DND-41 (cell line): Measurements from ENCODE around the gene DIAPH3.

Experiments
- ATAC-seq: fragments of 200-7000 bp; cut with Tn5 transposase; 3 replicates; pipeline ENCODE4 v1.9.1; 2021; ENCODE audit warnings: low read depth; ENCODE audit not compliant: insufficient read depth
- DNase-seq: peaks from one replicate; pipeline ENCODE4 v3.0.0-alpha.2; 2020
- H2AFZ ChIP-seq: 2 replicates; pipeline ENCODE4 v1.6.0; 2012; ENCODE audit warnings: low read depth, low read length
- H3K27ac ChIP-seq: 2 replicates; pipeline ENCODE4 v1.5.1; 2012; ENCODE audit warnings: low read length, inconsistent platforms
- H3K27me3 ChIP-seq: fragments of 200-600 bp; sonication (generic); 2 replicates; pipeline ENCODE4 v1.6.0; 2012; ENCODE audit warnings: low read length, mild to moderate bottlenecking, inconsistent platforms; ENCODE audit not compliant: insufficient read depth, poor library complexity
- H3K36me3 ChIP-seq: 2 replicates; pipeline ENCODE4 v1.5.1; 2012; ENCODE audit warnings: low read length, inconsistent platforms; ENCODE audit not compliant: insufficient read depth
- H3K4me1 ChIP-seq: 2 replicates; pipeline ENCODE4 v1.5.1; 2012; ENCODE audit warnings: mild to moderate bottlenecking, low read length; ENCODE audit not compliant: insufficient read depth
- H3K4me2 ChIP-seq: 2 replicates; pipeline ENCODE4 v1.6.0; 2012; ENCODE audit warnings: mild to moderate bottlenecking, moderate library complexity, low read length, inconsistent platforms; ENCODE audit not compliant: insufficient read depth
- H3K4me3 ChIP-seq, 2 experiments: fragments of 200-600 bp in 1 of 2; shearing (Covaris generic) in 1 of 2; 2 replicates each; pipeline ENCODE4 v1.5.1; 2012 to 2016; ENCODE audit warnings: inconsistent platforms in 2 of 2, low read length in 2 of 2, mild to moderate bottlenecking in 2 of 2, low read depth in 1 of 2, moderate library complexity in 1 of 2
- H3K79me2 ChIP-seq: 2 replicates; pipeline ENCODE4 v1.6.0; 2012; ENCODE audit warnings: low read length, inconsistent platforms; ENCODE audit not compliant: insufficient read depth
- H3K9ac ChIP-seq: 2 replicates; pipeline ENCODE4 v1.6.0; 2012; ENCODE audit warnings: low read depth, mild to moderate bottlenecking, inconsistent platforms, low read length, moderate library complexity
- H3K9me3 ChIP-seq: 2 replicates; pipeline ENCODE4 v1.5.1; 2012; ENCODE audit warnings: low read length, moderate library complexity, mild to moderate bottlenecking, inconsistent platforms; ENCODE audit not compliant: insufficient read depth, severe bottlenecking
- H4K20me1 ChIP-seq: 2 replicates; pipeline ENCODE4 v1.6.0; 2012; ENCODE audit warnings: low read length; ENCODE audit not compliant: insufficient read depth
- CTCF ChIP-seq: IDR thresholded peaks from 2 replicates; pipeline ENCODE4 v1.5.1; 2012; ENCODE audit warnings: borderline replicate concordance, low read length, moderate library complexity, mild to moderate bottlenecking; ENCODE audit not compliant: poor library complexity, severe bottlenecking; ENCODE audit errors: extremely low read depth
- EZH2 ChIP-seq: IDR thresholded peaks from 3 replicates; pipeline ENCODE4 v1.6.1; 2012; ENCODE audit warnings: borderline replicate concordance, low read depth, mild to moderate bottlenecking, moderate library complexity, low read length, inconsistent platforms; ENCODE audit not compliant: severe bottlenecking

DIAPH3 gene

GRCh38 chr13:59770451-59770850 lies 393.3 kb downstream of the DIAPH3 start:
- H3K27me3 ChIP-seq: no peaks in the 10 kb centered on the region
- H3K36me3 ChIP-seq: peaks cover 5% of the 10 kb centered on the region; the same call in 1 of the 2 replicates
- no peaks in the 10 kb centered on the region for H3K4me1 ChIP-seq
- H4K20me1 ChIP-seq: no peaks in the 10 kb centered on the region
- H3K4me2 ChIP-seq: no peak overlapping the region
- DNase-seq (no peak), ATAC-seq (no peak)
- H3K9me3 ChIP-seq: no peaks in the 10 kb centered on the region
- no peak overlapping the region for H2AFZ ChIP-seq
- no peak overlapping the region for H3K9ac ChIP-seq
- no peak overlapping the region for H3K4me3 ChIP-seq
- H3K79me2 ChIP-seq: no peaks in the 10 kb centered on the region
- no peak overlapping the region for H3K27ac ChIP-seq
- TF ChIP-seq EZH2 (no peak), CTCF (no peak)

- no peak overlapping the region for H3K4me2 ChIP-seq
- no peak overlapping the region for H2AFZ ChIP-seq
- H3K36me3 ChIP-seq: peaks cover 14% of the 10 kb centered on the region; the same call in 1 of the 2 replicates
- H3K27ac ChIP-seq: no peak overlapping the region
- no peak for DNase-seq
- H3K27me3 ChIP-seq: no peaks in the 10 kb centered on the region
- no peak overlapping the region for H3K4me3 ChIP-seq
- H3K79me2 ChIP-seq: no peaks in the 10 kb centered on the region
- H4K20me1 ChIP-seq: no peaks in the 10 kb centered on the region
- H3K9me3 ChIP-seq: no peaks in the 10 kb centered on the region
- no peaks in the 10 kb centered on the region for H3K4me1 ChIP-seq
- no peak for TF ChIP-seq EZH2
- TF ChIP-seq CTCF: no peak
- no peak overlapping the region for H3K9ac ChIP-seq
- ATAC-seq: no peak
Measured at GRCh38 chr13:59766236-59766635, 397.5 kb downstream of the DIAPH3 start.

DNA sequence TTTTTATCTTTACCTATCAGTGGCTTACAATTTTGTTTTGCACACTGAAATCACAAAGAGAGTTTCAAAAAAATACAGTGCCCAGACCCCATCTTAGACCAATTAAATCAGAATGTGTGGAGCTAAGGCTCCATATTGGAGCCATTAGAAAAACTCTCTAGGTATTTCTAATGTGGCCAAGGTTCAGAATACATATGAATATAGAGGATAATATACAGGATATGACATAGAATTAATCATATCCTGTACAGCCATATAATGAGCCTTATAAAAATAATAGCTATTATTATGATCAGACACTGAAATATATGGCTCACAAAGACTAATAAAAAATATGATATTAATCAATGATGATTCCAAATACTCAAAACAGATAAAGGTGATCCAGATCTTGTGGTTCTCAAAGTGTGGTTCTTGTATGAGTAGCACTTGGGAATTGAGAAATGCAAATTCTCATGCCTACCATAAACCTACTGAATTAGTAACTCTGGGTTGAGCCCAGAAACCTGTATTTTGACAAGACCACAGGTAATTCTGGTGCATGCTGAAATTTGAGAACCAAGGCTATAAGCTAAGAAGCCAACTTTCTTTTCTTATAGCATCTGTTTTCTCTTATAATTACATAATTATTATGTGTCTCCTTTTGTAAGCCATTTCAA lies 408.0 kb downstream of the DIAPH3 start:
- no peaks in the 10 kb centered on the region for H4K20me1 ChIP-seq
- no peaks in the 10 kb centered on the region for H3K36me3 ChIP-seq
- H3K9me3 ChIP-seq: no peaks in the 10 kb centered on the region
- H3K9ac ChIP-seq: no peak overlapping the region
- no peak overlapping the region for H3K4me3 ChIP-seq
- ATAC-seq (no peak), DNase-seq (no peak)
- no peaks in the 10 kb centered on the region for H3K79me2 ChIP-seq
- H3K4me1 ChIP-seq: no peaks in the 10 kb centered on the region
- no peaks in the 10 kb centered on the region for H3K27me3 ChIP-seq
- H3K4me2 ChIP-seq: no peak overlapping the region
- TF ChIP-seq EZH2: no peak
- TF ChIP-seq CTCF: no peak
- H3K27ac ChIP-seq: no peak overlapping the region
- H2AFZ ChIP-seq: no peak overlapping the region
